WTC11 (cell line): ENCODE measurements around the gene PSMB11. TPM values are rescaled to one million over a fixed set of nuclear protein-coding genes. Genes with fewer than 3 reads are reported as not detected.

Experiments
- CREM ChIP-seq: sonication (generic); formaldehyde crosslinking; IDR thresholded peaks from 2 replicates; pipeline ENCODE4 v1.8.1; 2022; ENCODE audit warnings: mild to moderate bottlenecking, missing genetic modification reagents, moderate library complexity
- E2F5 ChIP-seq: sonication (generic); formaldehyde crosslinking; IDR thresholded peaks from 2 replicates; pipeline ENCODE4 v1.8.1; 2022; ENCODE audit warnings: mild to moderate bottlenecking, moderate library complexity, missing genetic modification reagents
- ESRRA ChIP-seq: sonication (generic); formaldehyde crosslinking; IDR thresholded peaks from 2 replicates; pipeline ENCODE4 v1.8.1; 2022; ENCODE audit warnings: mild to moderate bottlenecking, missing genetic modification reagents, borderline replicate concordance
- ETV6 ChIP-seq: sonication (generic); formaldehyde crosslinking; IDR thresholded peaks from 2 replicates; pipeline ENCODE4 v1.8.1; 2022; ENCODE audit warnings: mild to moderate bottlenecking, missing genetic modification reagents
- FOXK1 ChIP-seq: sonication (generic); formaldehyde crosslinking; IDR thresholded peaks from 2 replicates; pipeline ENCODE4 v1.8.0; 2022; ENCODE audit warnings: mild to moderate bottlenecking, moderate library complexity, missing genetic modification reagents
- GABPB1 ChIP-seq: sonication (generic); formaldehyde crosslinking; IDR thresholded peaks from 2 replicates; pipeline ENCODE4 v1.8.1; 2023; ENCODE audit warnings: mild to moderate bottlenecking, missing genetic modification reagents
- IRF2 ChIP-seq: sonication (generic); formaldehyde crosslinking; IDR thresholded peaks from 2 replicates; pipeline ENCODE4 v1.8.0; 2022; ENCODE audit warnings: low read depth, missing genetic modification reagents, borderline replicate concordance
- JUN ChIP-seq: sonication (generic); formaldehyde crosslinking; IDR thresholded peaks from 2 replicates; pipeline ENCODE4 v1.8.0; 2023; ENCODE audit warnings: mild to moderate bottlenecking, missing genetic modification reagents
- NFE2L1 ChIP-seq: sonication (generic); formaldehyde crosslinking; IDR thresholded peaks from 2 replicates; pipeline ENCODE4 v1.8.1; 2023; ENCODE audit warnings: missing genetic modification reagents
- NR2C2 ChIP-seq: sonication (generic); formaldehyde crosslinking; IDR thresholded peaks from 2 replicates; pipeline ENCODE4 v1.8.0; 2022; ENCODE audit warnings: mild to moderate bottlenecking, missing genetic modification reagents
- SMAD3 ChIP-seq: sonication (generic); formaldehyde crosslinking; IDR thresholded peaks from 2 replicates; pipeline ENCODE4 v1.8.0; 2022; ENCODE audit warnings: missing genetic modification reagents, mild to moderate bottlenecking, borderline replicate concordance
- SP1 ChIP-seq: sonication (generic); formaldehyde crosslinking; conservative IDR thresholded peaks from 2 replicates; pipeline ENCODE4 v1.8.1; 2022; ENCODE audit warnings: missing genetic modification reagents
- TEAD1 ChIP-seq: sonication (generic); formaldehyde crosslinking; IDR thresholded peaks from 2 replicates; pipeline ENCODE4 v1.8.0; 2022; ENCODE audit warnings: mild to moderate bottlenecking, missing genetic modification reagents
- ZNF219 ChIP-seq: sonication (generic); formaldehyde crosslinking; IDR thresholded peaks from 2 replicates; pipeline ENCODE4 v1.8.0; 2023; ENCODE audit warnings: missing genetic modification reagents, mild to moderate bottlenecking, borderline replicate concordance
- ZNF396 ChIP-seq: fragments of 250-450 bp; sonication (Bioruptor Pico); IDR thresholded peaks from 2 replicates; pipeline ENCODE4 v1.8.0; 2021; ENCODE audit warnings: mild to moderate bottlenecking, moderate library complexity, borderline replicate concordance
- ZNF416 ChIP-seq: fragments of 250-450 bp; sonication (Bioruptor Pico); IDR thresholded peaks from 2 replicates; pipeline ENCODE4 v1.9.0; 2021; ENCODE audit warnings: mild to moderate bottlenecking, inconsistent platforms
- total RNA-seq: library from RNA; stranded (reverse); gene quantifications from 3 replicates; pipeline ENCODE4 v1.2.3, GENCODE V29; 2021
- TF ChIP-seq, protein P1 (sequence below): sonication (generic); formaldehyde crosslinking; IDR thresholded peaks from 2 replicates; pipeline ENCODE4 v1.8.1; 2022; ENCODE audit warnings: mild to moderate bottlenecking, missing genetic modification reagents, moderate library complexity, borderline replicate concordance
- TF ChIP-seq, protein P2 (sequence below): sonication (generic); formaldehyde crosslinking; conservative IDR thresholded peaks from 2 replicates; pipeline ENCODE4 v1.8.1; 2023; ENCODE audit warnings: mild to moderate bottlenecking, low read depth, missing genetic modification reagents, moderate library complexity
- TF ChIP-seq, protein P3 (sequence below): sonication (generic); formaldehyde crosslinking; IDR thresholded peaks from 2 replicates; pipeline ENCODE4 v1.8.1; 2023; ENCODE audit warnings: mild to moderate bottlenecking, missing genetic modification reagents
- TF ChIP-seq, protein P4 (sequence below): sonication (generic); formaldehyde crosslinking; IDR thresholded peaks from 2 replicates; pipeline ENCODE4 v1.8.0; 2022; ENCODE audit warnings: mild to moderate bottlenecking, missing genetic modification reagents
- TF ChIP-seq, protein P5 (sequence below): sonication (generic); formaldehyde crosslinking; IDR thresholded peaks from 2 replicates; pipeline ENCODE4 v1.8.0; 2023; ENCODE audit warnings: missing genetic modification reagents, mild to moderate bottlenecking, borderline replicate concordance
- TF ChIP-seq, protein P6 (sequence below): sonication (generic); formaldehyde crosslinking; IDR thresholded peaks from 2 replicates; pipeline ENCODE4 v1.8.0; 2022; ENCODE audit warnings: mild to moderate bottlenecking, missing genetic modification reagents

PSMB11 gene
- total RNA-seq, 1 experiment from 2014 or later: not detected

DNA sequence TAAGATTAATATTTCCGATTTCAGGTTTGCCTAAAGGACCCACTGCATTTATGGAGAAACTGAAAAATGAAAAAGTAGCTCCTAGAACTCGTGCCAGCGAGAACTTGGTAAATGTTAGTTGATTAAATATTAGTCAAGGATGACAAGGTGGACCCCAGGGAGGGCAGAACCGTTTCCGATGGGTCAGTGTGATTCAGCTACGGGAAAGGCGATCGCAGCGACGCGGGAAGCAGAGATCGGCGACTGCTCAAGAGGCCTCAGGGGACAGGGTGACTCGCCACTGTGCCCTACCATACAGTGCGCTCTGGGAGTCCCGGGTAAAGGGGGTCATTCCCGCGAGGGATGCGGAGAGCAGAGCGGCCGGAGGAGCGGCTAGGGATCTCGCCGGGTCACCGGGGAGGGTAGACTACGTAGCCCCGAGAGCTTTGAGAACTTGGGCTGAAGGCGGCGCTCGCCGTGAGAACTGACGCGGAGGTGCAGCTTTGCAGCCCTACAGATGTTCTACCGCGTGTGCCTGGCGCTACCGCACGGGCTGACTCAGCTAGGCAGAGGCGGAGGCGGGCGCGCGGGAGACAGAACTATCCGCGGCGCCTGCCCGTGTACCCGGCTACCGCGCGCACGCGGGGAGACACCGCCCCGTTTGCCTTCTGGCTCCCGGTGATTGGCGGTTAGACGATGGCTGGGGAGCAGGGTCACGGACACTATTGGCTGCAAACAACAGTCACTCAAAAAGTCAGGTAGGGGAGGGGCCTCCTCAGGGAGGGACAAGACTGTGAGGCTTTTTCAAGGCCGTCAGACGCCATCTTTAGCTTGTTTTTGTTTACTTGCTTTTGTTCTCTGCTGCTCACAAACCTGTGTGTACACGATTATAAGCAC is 35.2 kb upstream of the PSMB11 start (continued):
- TF ChIP-seq, protein P1, sequence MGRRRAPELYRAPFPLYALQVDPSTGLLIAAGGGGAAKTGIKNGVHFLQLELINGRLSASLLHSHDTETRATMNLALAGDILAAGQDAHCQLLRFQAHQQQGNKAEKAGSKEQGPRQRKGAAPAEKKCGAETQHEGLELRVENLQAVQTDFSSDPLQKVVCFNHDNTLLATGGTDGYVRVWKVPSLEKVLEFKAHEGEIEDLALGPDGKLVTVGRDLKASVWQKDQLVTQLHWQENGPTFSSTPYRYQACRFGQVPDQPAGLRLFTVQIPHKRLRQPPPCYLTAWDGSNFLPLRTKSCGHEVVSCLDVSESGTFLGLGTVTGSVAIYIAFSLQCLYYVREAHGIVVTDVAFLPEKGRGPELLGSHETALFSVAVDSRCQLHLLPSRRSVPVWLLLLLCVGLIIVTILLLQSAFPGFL (CRISPR knock-in tag): peak; percentile 86; the same call in 1 of the 2 replicates
- TF ChIP-seq, protein P2, sequence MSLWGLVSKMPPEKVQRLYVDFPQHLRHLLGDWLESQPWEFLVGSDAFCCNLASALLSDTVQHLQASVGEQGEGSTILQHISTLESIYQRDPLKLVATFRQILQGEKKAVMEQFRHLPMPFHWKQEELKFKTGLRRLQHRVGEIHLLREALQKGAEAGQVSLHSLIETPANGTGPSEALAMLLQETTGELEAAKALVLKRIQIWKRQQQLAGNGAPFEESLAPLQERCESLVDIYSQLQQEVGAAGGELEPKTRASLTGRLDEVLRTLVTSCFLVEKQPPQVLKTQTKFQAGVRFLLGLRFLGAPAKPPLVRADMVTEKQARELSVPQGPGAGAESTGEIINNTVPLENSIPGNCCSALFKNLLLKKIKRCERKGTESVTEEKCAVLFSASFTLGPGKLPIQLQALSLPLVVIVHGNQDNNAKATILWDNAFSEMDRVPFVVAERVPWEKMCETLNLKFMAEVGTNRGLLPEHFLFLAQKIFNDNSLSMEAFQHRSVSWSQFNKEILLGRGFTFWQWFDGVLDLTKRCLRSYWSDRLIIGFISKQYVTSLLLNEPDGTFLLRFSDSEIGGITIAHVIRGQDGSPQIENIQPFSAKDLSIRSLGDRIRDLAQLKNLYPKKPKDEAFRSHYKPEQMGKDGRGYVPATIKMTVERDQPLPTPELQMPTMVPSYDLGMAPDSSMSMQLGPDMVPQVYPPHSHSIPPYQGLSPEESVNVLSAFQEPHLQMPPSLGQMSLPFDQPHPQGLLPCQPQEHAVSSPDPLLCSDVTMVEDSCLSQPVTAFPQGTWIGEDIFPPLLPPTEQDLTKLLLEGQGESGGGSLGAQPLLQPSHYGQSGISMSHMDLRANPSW (CRISPR knock-in tag): no peak
- TF ChIP-seq SMAD3 (CRISPR knock-in tag) (no peak), TEAD1 (CRISPR knock-in tag) (peak; percentile 89), ZNF396 (CRISPR knock-in tag) (0 out of 2 replicates have a peak, but pooled peaks have one; percentile 41), NR2C2 (CRISPR knock-in tag) (no peak), CREM (CRISPR knock-in tag) (peak; percentile 25; the same call in 1 of the 2 replicates), JUN (CRISPR knock-in tag) (peak; percentile 85; the same call in 1 of the 2 replicates), IRF2 (CRISPR knock-in tag) (peak; percentile 62; the same call in 1 of the 2 replicates), ESRRA (no peak), SP1 (CRISPR knock-in tag) (peak; percentile 91), ETV6 (no peak), NFE2L1 (CRISPR knock-in tag) (peak; percentile 94), FOXK1 (CRISPR knock-in tag) (peak; percentile 63; the same call in 1 of the 2 replicates), ZNF416 (CRISPR knock-in tag) (no peak), GABPB1 (CRISPR knock-in tag) (peak; percentile 90), E2F5 (peak; percentile 86), ZNF219 (CRISPR knock-in tag) (peak; percentile 73; the same call in 1 of the 2 replicates)
- TF ChIP-seq, protein P3, sequence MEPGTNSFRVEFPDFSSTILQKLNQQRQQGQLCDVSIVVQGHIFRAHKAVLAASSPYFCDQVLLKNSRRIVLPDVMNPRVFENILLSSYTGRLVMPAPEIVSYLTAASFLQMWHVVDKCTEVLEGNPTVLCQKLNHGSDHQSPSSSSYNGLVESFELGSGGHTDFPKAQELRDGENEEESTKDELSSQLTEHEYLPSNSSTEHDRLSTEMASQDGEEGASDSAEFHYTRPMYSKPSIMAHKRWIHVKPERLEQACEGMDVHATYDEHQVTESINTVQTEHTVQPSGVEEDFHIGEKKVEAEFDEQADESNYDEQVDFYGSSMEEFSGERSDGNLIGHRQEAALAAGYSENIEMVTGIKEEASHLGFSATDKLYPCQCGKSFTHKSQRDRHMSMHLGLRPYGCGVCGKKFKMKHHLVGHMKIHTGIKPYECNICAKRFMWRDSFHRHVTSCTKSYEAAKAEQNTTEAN (CRISPR knock-in tag): peak; percentile 91
- TF ChIP-seq, protein P4, sequence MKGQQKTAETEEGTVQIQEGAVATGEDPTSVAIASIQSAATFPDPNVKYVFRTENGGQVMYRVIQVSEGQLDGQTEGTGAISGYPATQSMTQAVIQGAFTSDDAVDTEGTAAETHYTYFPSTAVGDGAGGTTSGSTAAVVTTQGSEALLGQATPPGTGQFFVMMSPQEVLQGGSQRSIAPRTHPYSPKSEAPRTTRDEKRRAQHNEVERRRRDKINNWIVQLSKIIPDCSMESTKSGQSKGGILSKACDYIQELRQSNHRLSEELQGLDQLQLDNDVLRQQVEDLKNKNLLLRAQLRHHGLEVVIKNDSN (CRISPR knock-in tag): peak; percentile 73
- TF ChIP-seq, protein P5, sequence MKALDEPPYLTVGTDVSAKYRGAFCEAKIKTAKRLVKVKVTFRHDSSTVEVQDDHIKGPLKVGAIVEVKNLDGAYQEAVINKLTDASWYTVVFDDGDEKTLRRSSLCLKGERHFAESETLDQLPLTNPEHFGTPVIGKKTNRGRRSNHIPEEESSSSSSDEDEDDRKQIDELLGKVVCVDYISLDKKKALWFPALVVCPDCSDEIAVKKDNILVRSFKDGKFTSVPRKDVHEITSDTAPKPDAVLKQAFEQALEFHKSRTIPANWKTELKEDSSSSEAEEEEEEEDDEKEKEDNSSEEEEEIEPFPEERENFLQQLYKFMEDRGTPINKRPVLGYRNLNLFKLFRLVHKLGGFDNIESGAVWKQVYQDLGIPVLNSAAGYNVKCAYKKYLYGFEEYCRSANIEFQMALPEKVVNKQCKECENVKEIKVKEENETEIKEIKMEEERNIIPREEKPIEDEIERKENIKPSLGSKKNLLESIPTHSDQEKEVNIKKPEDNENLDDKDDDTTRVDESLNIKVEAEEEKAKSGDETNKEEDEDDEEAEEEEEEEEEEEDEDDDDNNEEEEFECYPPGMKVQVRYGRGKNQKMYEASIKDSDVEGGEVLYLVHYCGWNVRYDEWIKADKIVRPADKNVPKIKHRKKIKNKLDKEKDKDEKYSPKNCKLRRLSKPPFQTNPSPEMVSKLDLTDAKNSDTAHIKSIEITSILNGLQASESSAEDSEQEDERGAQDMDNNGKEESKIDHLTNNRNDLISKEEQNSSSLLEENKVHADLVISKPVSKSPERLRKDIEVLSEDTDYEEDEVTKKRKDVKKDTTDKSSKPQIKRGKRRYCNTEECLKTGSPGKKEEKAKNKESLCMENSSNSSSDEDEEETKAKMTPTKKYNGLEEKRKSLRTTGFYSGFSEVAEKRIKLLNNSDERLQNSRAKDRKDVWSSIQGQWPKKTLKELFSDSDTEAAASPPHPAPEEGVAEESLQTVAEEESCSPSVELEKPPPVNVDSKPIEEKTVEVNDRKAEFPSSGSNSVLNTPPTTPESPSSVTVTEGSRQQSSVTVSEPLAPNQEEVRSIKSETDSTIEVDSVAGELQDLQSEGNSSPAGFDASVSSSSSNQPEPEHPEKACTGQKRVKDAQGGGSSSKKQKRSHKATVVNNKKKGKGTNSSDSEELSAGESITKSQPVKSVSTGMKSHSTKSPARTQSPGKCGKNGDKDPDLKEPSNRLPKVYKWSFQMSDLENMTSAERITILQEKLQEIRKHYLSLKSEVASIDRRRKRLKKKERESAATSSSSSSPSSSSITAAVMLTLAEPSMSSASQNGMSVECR (CRISPR knock-in tag): peak; percentile 93
- TF ChIP-seq, protein P6, sequence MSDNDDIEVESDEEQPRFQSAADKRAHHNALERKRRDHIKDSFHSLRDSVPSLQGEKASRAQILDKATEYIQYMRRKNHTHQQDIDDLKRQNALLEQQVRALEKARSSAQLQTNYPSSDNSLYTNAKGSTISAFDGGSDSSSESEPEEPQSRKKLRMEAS (CRISPR knock-in tag): peak; percentile 95
